ENCODE results near the gene NEK7. TPM values are rescaled to one million over a fixed set of nuclear protein-coding genes. Genes with fewer than 3 reads are reported as not detected.

NEK7 gene
- total RNA-seq, 4 donors from 2014 or later, result 98.1 to 152 (median 118) TPM

DNA sequence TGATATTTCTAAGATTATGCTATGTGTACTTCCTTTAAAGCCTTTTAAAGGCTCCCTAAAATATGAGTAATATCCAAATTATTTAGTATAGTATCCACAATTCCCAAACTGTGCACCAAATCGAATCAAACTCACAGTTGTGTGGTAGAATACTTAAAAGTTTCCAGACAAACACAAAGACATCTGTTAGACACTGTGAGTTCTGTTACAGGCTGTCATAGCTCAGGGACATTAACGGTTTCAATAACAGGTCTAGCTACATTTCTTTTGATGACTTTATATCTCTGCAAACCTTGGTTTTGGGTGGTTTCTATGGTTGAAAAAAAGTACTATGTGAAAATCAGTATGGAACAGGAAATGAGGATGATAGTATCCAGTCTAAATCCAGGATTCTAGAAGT lies 36.9 kb upstream of the NEK7 start:
- Histone ChIP-seq H3K4me1 (peaks cover 8 to 14% of the 10 kb centered on the region in 2 donors), H3K36me3 (no peaks in the 10 kb centered on the region), H3K27ac (no peak overlapping the region), H3K27me3 (no peaks in the 10 kb centered on the region), H3K9me3 (no peaks in the 10 kb centered on the region), H3K4me3 (no peak overlapping the region)
- TF ChIP-seq POLR2A (IDR thresholded peaks at IDR 0.05), result no peak
- TF ChIP-seq, protein P1, sequence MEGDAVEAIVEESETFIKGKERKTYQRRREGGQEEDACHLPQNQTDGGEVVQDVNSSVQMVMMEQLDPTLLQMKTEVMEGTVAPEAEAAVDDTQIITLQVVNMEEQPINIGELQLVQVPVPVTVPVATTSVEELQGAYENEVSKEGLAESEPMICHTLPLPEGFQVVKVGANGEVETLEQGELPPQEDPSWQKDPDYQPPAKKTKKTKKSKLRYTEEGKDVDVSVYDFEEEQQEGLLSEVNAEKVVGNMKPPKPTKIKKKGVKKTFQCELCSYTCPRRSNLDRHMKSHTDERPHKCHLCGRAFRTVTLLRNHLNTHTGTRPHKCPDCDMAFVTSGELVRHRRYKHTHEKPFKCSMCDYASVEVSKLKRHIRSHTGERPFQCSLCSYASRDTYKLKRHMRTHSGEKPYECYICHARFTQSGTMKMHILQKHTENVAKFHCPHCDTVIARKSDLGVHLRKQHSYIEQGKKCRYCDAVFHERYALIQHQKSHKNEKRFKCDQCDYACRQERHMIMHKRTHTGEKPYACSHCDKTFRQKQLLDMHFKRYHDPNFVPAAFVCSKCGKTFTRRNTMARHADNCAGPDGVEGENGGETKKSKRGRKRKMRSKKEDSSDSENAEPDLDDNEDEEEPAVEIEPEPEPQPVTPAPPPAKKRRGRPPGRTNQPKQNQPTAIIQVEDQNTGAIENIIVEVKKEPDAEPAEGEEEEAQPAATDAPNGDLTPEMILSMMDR (IDR thresholded peaks at IDR 0.05 in 4 of 5, conservative IDR thresholded peaks at IDR 0.05 in 1 of 5), result no peak
- ATAC-seq, result no peak
- DNase-seq, result no peak
- in situ Hi-C loops (cut with MboI; ENCODE audit: low sequenced_read_pairs in 4 of 4) (no loop called here), intact Hi-C loops (cut with DNase I; ENCODE audit: low total_unique reads) (no loop called here)

DNA sequence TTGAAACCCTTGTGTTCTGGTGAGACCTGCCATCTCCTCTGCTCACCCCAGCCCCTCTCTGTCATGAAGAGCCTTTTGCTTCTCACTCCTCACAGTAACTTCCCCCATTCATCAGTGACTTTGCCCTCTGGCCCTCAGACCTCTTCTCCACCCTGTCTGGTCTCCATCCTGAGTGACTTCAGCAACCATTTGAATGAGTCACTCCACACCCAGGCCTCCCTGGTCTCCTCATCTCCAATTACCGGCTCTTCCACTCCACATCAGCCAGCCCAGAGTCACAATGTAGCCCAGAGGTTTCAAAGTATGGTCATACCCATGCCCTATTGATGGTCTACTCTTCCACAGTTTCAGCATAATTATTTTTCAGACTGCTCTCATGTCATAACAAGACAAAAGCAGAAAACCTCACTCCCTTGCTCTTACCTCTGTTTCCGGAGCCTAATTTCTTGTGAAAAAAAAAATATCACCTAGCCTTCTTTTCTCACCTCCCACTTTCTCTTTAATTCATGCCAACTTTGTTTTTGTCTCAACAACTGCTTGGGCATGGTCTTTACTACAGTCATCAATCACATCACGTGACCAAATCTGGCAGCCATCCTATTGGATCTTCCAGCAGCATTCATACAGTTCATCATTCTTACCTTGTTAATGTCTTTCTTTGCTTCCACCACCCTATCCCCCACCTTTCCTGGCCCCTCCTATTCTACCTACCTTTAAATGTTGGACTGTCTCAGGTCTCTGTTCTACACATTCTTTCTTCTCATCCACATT lies 35.6 kb upstream of the NEK7 start:
- Histone ChIP-seq H3K36me3 (no peaks in the 10 kb centered on the region), H3K4me1 (peaks cover 8 to 14% of the 10 kb centered on the region in 2 donors), H3K27ac (no peak overlapping the region), H3K9me3 (no peaks in the 10 kb centered on the region), H3K27me3 (no peaks in the 10 kb centered on the region), H3K4me3 (no peak overlapping the region)
- in situ Hi-C loops (cut with MboI; ENCODE audit: low sequenced_read_pairs in 4 of 4) (no loop called here), intact Hi-C loops (cut with DNase I; ENCODE audit: low total_unique reads) (no loop called here)
- TF ChIP-seq, protein P1 (IDR thresholded peaks at IDR 0.05 in 4 of 5, conservative IDR thresholded peaks at IDR 0.05 in 1 of 5), result no peak
- no peak for TF ChIP-seq POLR2A (IDR thresholded peaks at IDR 0.05)
- ATAC-seq (no peak), DNase-seq (no peak)

DNA sequence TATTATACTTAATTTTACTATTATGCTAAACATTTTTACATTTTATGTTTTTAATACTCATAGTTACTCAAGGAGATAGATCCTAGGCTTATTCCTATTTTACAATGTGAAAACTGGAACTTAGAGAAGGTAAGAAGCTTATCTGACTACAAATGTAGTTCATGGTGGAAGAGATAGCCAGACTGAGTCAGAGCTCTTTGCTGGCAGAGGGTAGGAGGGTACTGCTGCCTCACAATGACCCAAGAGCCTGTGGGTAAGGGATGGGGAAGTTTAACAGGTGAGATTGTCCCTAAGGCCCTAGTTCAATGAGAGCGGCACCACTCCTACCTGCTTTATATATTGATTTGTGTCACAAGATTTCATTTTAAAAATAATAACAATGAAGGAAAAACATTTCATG lies 34.1 kb upstream of the NEK7 start:
- H3K4me1 ChIP-seq, result peaks cover 8 to 11% of the 10 kb centered on the region in 2 donors
- ATAC-seq (no peak), DNase-seq (no peak)
- intact Hi-C loops (cut with DNase I; ENCODE audit: low total_unique reads) (no loop called here), in situ Hi-C loops (cut with MboI; ENCODE audit: low sequenced_read_pairs in 4 of 4) (no loop called here)
- no peaks in the 10 kb centered on the region for H3K36me3 ChIP-seq
- no peaks in the 10 kb centered on the region for H3K9me3 ChIP-seq
- no peak overlapping the region for H3K4me3 ChIP-seq
- TF ChIP-seq, protein P1 (IDR thresholded peaks at IDR 0.05 in 4 of 5, conservative IDR thresholded peaks at IDR 0.05 in 1 of 5), result no peak
- no peak for TF ChIP-seq POLR2A (IDR thresholded peaks at IDR 0.05)
- no peaks in the 10 kb centered on the region for H3K27me3 ChIP-seq
- no peak overlapping the region for H3K27ac ChIP-seq

DNA sequence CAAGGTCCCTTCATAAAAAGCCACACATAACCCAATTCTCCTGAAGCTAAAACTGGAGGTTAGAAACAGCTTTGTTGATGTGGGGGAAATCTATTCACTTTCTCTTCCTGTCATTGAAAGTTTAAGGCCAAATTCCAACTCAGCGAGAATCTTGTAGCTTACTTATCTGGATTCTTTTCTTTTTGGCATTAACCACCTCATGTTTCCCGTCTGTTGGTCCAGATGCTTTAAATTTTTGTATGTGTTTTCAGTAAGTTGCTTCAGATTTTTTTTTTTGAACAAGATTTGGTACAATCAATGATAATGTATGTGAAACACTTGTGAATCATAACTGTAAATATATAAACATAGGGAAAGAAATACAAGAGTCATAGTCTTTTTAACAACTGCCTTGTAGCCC lies 33.7 kb upstream of the NEK7 start:
- Histone ChIP-seq H3K36me3 (no peaks in the 10 kb centered on the region), H3K27me3 (no peaks in the 10 kb centered on the region), H3K4me1 (peaks cover 6% of the 10 kb centered on the region in 2 donors), H3K9me3 (no peaks in the 10 kb centered on the region), H3K4me3 (no peak overlapping the region), H3K27ac (no peak overlapping the region)
- in situ Hi-C loops (cut with MboI; ENCODE audit: low sequenced_read_pairs in 4 of 4) (no loop called here), intact Hi-C loops (cut with DNase I; ENCODE audit: low total_unique reads) (no loop called here)
- TF ChIP-seq, protein P1 (IDR thresholded peaks at IDR 0.05 in 4 of 5, conservative IDR thresholded peaks at IDR 0.05 in 1 of 5), result no peak
- TF ChIP-seq POLR2A (IDR thresholded peaks at IDR 0.05), result no peak
- DNase-seq (no peak), ATAC-seq (no peak)
